Cardiac ventricle fibroblast (primary cell): Measurements from ENCODE around the gene RPP25L. TPM values are rescaled to one million over a fixed set of nuclear protein-coding genes. Genes with fewer than 3 reads are reported as not detected.

Experiments used
- total RNA-seq: library from RNA; depleted of rRNA; stranded (reverse); fragments of >200 nt; gene quantifications from 2 replicates; pipeline ENCODE4 v1.2.3, GENCODE V29; 2015

Gene RPP25L, protein sequence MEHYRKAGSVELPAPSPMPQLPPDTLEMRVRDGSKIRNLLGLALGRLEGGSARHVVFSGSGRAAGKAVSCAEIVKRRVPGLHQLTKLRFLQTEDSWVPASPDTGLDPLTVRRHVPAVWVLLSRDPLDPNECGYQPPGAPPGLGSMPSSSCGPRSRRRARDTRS
- total RNA-seq = 21.7 and 30.3 TPM in 2 replicates

DNA sequence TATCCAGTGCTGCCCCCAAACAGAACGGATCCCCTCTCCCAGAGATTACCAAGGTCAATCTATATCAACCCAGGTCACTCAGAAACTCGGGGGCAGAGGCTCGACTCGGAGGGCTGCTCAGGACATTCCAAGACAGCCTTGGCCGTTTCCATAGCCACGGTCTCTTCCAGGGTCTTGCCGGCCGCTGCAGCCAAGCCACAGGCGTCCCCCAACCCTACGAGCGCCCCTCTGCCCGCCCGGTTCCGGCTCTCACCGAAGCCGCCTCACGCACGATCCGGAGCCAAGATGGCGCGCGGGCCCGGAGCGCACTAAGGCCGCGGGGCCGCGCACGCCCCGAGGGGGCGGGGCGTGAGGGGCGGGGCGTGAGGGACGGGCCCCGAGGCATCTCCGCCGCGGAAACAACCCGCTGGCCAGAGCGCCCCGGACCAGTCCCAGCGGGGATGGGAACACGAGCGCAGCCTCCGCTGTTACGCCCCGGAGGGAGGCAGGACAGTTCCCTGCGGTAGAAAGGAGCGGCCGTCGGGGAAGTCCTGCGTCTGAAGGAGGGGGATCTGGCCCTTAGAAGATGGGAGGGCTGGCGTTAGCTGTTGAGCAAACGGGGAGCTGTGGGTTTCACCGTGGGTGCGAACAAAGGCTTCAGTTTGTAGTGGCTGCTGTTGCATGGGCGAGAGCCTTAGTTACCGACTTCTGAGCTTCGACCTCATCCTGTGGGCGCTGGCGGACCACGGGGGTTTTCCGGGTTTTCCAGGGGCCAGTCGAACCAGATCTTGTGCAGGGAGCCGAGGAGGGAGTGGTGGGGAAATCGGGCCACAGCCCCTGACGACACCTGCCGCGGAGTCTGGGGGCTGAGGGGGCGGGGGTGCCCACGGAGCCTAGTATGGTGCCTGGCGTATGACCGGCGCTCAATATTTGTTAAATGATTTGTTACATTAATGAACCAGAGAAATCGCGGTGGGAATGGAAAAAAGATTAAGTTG lies at the start of gene RPP25L:
Gene RPP25L, minus strand, starts transcription at position 287 of the 977 bp plus-strand sequence. CDS start 801 bp downstream, outside the sequence.

DNA sequence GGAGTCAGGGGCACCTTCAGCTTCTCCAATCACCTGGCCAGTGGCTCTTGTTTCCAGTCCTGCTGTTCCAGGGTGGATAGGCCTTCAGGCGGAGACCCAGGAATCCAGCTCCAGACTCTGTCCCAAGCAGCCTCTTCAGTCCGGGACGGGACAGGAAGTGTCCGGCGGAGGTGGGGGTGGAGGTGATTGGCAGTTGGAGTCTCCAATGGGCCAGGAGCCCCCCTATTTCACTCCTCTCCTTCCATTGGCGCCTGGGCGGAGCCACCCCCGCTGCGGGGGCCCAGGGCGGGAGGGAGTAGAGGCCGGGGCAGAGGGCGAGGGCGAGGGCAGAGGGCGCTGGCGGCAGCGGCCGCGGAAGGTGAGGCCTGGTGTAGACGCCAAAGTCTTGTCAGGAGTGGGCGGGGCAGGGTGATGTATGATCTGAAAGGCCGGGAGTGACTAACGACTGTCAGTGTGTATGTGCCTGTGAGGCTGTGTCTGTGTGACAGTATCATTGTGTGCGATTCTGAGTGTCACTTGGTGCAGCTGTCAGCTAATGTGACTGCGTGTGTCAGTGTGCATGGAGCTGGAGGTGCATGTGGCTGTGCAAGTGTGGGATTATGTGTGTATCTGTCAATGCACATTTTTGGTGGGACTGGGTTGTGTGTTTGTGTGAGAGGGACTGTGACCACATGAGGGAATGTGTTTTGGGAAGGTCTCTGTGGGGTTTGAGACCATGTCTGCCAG lies 40.1 kb upstream of the RPP25L start, which contains the start of gene IL11RA:
Gene IL11RA, plus strand, starts transcription at position 310 of the 726 bp plus-strand sequence. CDS start 3,033 bp downstream, outside the sequence.

DNA sequence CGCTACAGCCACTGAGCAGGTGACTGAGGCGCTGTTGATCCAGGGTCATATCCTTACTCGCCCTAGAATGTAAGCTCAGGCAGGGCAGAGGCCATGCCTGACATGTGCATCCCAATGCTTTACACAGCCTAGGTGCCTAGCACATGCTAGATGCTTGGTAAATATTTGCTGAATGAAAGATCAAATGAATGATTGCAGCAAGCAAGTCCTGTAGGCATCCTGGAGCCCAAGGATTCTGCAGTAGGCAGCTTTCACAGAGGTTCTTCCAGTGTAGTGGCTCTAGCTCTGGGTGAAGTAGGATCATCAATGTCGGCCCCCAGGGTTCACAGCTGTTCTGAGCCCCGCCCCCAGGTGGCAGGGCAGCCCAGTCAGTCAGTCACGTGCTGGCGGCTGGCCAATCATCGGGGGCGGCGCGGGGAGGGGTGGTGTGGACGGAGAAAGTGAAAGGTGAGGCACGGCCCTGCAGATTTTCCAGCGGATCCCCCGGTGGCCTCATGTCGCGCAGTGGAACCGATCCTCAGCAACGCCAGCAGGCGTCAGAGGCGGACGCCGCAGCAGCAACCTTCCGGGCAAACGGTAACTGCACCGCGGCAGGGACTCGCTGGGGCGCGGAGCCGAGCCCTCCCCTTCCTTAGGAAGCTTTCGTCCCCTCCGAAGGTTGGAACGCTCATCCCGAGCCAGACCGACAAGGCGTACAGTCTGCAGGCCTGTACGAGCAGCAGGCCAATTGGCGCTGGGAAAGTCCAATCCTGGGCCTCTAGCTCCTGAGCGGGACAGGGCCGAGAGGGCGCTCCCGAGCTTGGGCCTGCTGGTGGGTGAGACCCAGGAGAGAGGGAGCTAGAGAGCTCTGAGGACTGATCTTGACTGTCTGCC lies 34.5 kb upstream of the RPP25L start, which contains the start of gene GALT:
Gene GALT, plus strand, starts transcription at position 465 of the 873 bp plus-strand sequence. Its CDS starts 30 bp downstream, at position 495.

DNA sequence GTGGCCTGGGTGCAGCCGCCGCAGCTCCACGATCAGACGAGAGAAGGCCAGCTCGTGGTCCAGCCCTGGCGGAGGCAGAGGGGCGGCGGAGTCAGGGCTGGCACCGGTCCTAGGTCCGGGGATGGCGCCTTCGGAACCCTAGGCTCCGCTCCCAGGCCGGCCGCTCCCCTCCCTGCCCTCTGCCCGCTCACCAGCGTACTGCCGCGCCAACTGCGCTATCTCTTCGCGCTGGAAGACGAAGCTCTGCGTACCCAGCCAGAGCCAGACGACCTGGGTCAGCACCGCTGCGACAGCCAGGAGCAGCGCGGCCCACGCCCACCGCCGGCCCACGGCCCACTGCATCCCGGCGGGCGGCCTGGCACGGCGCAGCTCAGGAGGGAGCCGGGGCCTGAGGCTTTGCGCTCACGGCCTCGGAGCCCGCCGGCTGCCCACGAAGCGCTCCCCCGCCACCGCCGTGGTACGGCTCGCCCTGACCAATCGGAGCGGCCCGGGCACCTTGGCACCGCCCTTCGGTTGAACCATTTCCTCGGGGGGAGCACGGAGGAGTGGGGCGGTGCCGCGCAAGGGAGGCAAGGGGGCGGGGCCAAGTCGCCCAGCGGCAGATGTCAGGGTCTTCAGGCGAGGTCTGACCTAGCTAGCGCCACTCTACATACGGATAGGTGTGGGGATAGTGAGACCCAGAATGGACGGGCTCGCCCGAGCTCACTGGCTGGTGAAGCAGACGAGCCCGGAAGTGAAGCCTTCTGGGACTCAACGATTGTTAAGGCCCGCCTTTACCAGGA lies 25.6 kb upstream of the RPP25L start, which contains the start of gene SIGMAR1:
Gene SIGMAR1, minus strand, starts transcription at position 432 of the 782 bp plus-strand sequence. Its CDS starts 90 bp downstream, at position 342.

DNA sequence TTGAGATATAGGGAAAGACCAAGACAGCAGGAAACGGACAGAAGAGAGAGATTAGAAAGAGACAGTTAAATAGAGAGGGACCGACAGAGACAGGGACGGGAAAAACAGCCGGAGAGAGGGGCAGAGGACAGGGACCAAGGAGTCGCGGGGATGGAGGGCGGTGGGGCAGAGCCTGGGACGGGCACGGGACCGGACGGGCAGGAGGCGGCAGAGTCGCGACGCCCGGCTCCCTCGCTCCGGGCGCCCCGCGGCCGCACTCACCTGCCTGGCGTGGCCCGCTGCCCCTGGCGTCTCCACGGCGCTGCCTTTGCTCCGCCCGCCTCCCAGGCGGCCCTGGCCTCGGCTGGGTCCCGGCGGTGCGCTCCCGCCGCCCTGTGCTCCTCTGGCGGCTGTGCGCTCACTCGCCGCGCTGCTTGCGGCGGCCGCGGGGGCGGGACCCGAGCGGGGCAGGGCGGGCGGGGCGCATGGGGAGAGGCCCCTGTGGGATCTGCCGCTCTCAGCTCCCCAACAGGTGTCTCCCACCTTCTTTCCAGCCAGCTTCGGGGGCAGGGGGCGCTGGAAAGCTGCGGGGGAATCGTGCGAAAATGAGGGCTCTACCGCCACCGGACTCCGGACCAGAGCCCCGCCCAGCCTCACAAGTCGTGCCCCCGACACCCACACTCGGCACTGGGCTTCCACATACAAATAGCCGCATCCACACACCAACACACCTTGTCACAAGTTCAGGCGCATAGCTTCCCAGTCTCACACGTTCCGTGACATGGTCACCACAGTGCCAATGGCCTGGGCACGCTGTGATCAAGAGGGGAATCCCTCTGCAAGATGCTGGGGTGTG lies 17.0 kb upstream of the RPP25L start, which contains the start of gene ARID3C:
Gene ARID3C, minus strand, starts transcription at position 411 of the 835 bp plus-strand sequence. CDS start 1,052 bp downstream, outside the sequence.

DNA sequence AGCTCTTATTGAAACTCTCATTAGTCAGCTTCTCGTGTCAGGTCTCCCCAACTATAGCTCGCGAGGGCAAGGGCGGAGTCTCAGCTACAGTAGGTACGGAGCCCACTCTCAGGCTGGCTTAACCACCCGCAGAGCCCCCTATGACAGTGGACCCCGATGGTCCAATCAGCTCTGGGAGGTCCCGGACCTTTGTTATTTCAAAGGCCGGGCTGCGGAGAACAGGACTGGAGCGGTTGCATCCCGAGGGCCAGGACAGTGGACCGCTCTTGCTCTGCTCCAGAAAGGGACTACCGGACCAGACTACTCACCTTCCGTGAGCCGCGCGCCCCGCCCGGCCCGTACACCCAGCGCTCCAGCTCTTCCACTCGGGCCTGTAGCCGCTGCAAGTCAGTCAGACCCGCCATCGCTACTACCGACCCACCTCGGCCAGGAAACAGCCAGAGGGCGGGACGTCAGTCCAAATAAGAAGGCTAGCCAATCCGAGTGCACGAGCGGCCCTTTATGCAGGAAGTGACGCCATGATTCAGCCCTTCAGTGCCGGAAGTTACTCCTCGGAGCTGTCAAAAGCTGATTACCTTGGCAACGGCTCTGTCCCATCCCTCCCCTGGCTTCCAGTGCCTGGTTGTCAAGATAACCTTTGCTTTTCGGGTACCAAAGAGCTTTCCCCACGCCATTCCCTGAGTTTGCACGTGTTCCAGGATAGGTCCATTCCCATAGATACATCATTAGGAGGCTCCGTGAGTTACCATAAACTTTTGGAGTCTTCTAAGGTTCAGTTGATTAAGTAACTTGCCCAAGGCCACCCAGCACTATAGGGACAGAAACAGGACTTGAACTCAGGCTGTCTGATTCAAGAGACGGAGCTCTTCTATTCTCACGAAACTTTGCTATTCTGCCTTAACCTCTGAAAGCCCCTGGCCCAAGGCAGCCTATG lies 8.4 kb upstream of the RPP25L start, which contains the start of gene DCTN3:
Gene DCTN3, minus strand, starts transcription at position 435 of the 934 bp plus-strand sequence. Its CDS starts 31 bp downstream, at position 404.

DNA sequence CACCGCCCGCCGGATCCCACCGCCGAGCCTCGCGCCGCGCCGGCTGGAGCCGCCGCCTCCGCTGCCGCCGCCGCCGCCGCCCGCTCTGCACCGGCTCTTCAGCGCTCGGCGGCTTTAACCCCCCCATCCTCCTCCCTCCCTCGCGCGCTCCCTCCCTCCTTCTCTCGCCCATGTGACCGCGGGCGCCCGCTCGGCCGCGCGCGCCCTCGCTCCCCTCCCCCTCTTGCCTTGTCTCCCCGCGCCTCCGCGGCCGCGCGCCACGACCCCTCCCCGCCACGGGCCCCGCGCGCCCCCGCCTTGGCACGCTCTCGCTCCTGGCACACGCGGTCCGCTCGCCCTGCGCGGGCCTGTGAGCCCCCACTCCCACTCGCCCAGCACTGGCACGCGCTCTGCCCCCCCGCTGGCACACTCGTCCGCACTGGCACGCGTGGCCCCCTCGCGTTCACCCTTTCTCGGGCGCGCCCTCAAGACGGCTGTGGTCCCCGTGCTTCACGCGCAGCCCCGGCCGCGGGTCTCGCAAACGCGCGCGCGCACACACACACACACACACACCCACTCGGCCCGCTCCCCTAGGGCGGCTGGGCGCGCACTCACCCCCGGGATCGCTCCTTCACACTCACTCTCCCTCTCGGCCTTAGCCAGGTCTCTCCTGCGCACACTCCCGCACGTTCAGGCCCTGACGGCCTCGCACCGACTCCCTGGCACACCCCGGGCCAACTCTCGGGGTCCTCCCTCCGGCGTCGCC lies 22.1 kb downstream of the RPP25L start, which contains the start of gene CNTFR:
Gene CNTFR, minus strand, starts transcription at position 89 of the 745 bp plus-strand sequence. CDS start 20,743 bp downstream, outside the sequence.

Other genes starting within 250 kb of the RPP25L start
- gene MYORG, start 235.2 kb downstream of the RPP25L start, total RNA-seq = 4.8 and 5.1 TPM in 2 replicates
- gene FAM219A, start 153.5 kb downstream of the RPP25L start, total RNA-seq = 5.4 and 6.7 TPM in 2 replicates
- not detected in 2 replicates for gene DNAI1, start 153.3 kb downstream of the RPP25L start, total RNA-seq
- not detected in 2 replicates for gene ENHO, start 89.1 kb downstream of the RPP25L start, total RNA-seq
- gene CNTFR, start 22.4 kb downstream of the RPP25L start, total RNA-seq = 0.39 and 0.56 TPM in 2 replicates
- 57.8 and 71.7 TPM in 2 replicates for gene DCTN3, start 8.4 kb upstream of the RPP25L start, total RNA-seq
- 0.12 and 0.34 TPM in 2 replicates for gene ARID3C, start 17.0 kb upstream of the RPP25L start, total RNA-seq
- 132 and 152 TPM in 2 replicates for gene SIGMAR1, start 25.7 kb upstream of the RPP25L start, total RNA-seq
- 30.3 and 34.3 TPM in 2 replicates for gene GALT, start 34.6 kb upstream of the RPP25L start, total RNA-seq
- gene IL11RA, start 40.1 kb upstream of the RPP25L start, total RNA-seq = 61.2 and 84.7 TPM in 2 replicates
- gene CCL27, start 50.6 kb upstream of the RPP25L start, total RNA-seq = not detected in 2 replicates
- 0.98 TPM in 1 of 2 replicates, not detected in the other for gene CCL19, start 79.2 kb upstream of the RPP25L start, total RNA-seq
- 0.81 TPM in 1 of 2 replicates, not detected in the other for gene CCL21, start 98.0 kb upstream of the RPP25L start, total RNA-seq